GM12878 (cell line): ENCODE results near the gene FANCD2. TPM values are rescaled to one million over a fixed set of nuclear protein-coding genes. Genes with fewer than 3 reads are reported as not detected.

Source experiments
- ATAC-seq: fragments of 200-7000 bp; cut with Tn5 transposase; 3 replicates; pipeline ENCODE4 v1.9.1; 2020; ENCODE audit warnings: mild to moderate bottlenecking, moderate library complexity
- BruUV-seq: library from RNA; stranded (reverse); fragments of 400-500 nt; replicated peaks from 2 replicates; lab custom pipeline; 2021; lab: Mats Ljungman, UMichigan
- CTCF ChIA-PET: fragments of 300-600 bp; sonication (Branson Sonifier 250); formaldehyde crosslinking; extraction: SDS; loops from one replicate; lab custom pipeline; 2021; ENCODE audit warnings: inconsistent platforms; lab: Yijun Ruan, JAX
- POLR2A ChIA-PET: fragments of 350-600 bp; formaldehyde crosslinking; extraction: SDS; loops from one replicate; lab custom pipeline; 2021; ENCODE audit warnings: inconsistent platforms; lab: Charles Lee
- RAD21 ChIA-PET: fragments of 300-600 bp; sonication (Branson Sonifier 250); formaldehyde crosslinking; loops from one replicate; lab custom pipeline; 2023; ENCODE audit warnings: antibody characterized with exemption; ENCODE audit not compliant: unreplicated experiment; lab: Charles Lee
- SMC1A ChIA-PET: fragments of 300-600 bp; sonication (Branson Sonifier 250); formaldehyde crosslinking; loops from one replicate; lab custom pipeline; 2023; ENCODE audit not compliant: unreplicated experiment, uncharacterized antibody; lab: Charles Lee
- DNase-seq: peaks from one replicate; pipeline ENCODE4 v3.0.0-alpha.2; 2011; ENCODE audit warnings: low read depth, low spot score
- FAIRE-seq: peaks from 3 replicates; lab custom pipeline; 2011; peaks lifted over from hg19 to GRCh38; lab: Jason Lieb, UNC
- H2AFZ ChIP-seq: 2 replicates; pipeline ENCODE4 v1.6.0; 2011; ENCODE audit warnings: low read depth, low read length, control low read depth; ENCODE audit not compliant: control insufficient read depth
- H3K27ac ChIP-seq: 2 replicates; pipeline ENCODE4 v1.5.1; 2011; ENCODE audit warnings: control low read depth; ENCODE audit not compliant: control insufficient read depth, insufficient read depth
- H3K27me3 ChIP-seq, 2 experiments: replicated peaks in 1 of 2; 2 replicates each; pipeline versions ENCODE4 v1.6.0 to v1.6.1; 2011; ENCODE audit warnings: low read length in 1 of 2; ENCODE audit not compliant: control insufficient read depth in 2 of 2, insufficient read depth in 2 of 2
- H3K36me3 ChIP-seq, 2 experiments: 2 replicates each; pipeline ENCODE4 v1.5.1; 2011; ENCODE audit warnings: low read length in 1 of 2; ENCODE audit not compliant: control insufficient read depth in 2 of 2, insufficient read depth in 2 of 2
- H3K4me1 ChIP-seq: 2 replicates; pipeline ENCODE4 v1.6.1; 2011; ENCODE audit warnings: mild to moderate bottlenecking, low read length, moderate library complexity, mixed read lengths; ENCODE audit not compliant: control insufficient read depth, insufficient read depth
- H3K4me2 ChIP-seq: 2 replicates; pipeline ENCODE4 v1.6.0; 2011; ENCODE audit warnings: control low read depth; ENCODE audit not compliant: control insufficient read depth, insufficient read depth
- H3K4me3 ChIP-seq: fragments of 200-600 bp; sonication (generic); 2 replicates; pipeline ENCODE4 v1.5.1; 2016
- H3K79me2 ChIP-seq: 2 replicates; pipeline ENCODE4 v1.6.0; 2011; ENCODE audit warnings: low read length; ENCODE audit not compliant: control insufficient read depth, insufficient read depth
- H3K9ac ChIP-seq: 2 replicates; pipeline ENCODE4 v1.8.0; 2011; ENCODE audit warnings: low read length, control low read depth, mixed read lengths; ENCODE audit not compliant: control insufficient read depth, insufficient read depth
- H3K9me3 ChIP-seq: replicated peaks from 3 replicates; pipeline ENCODE4 v1.5.1; 2011; ENCODE audit warnings: mild to moderate bottlenecking, low read length; ENCODE audit not compliant: control insufficient read depth, insufficient read depth
- H4K20me1 ChIP-seq: 2 replicates; pipeline ENCODE4 v1.6.0; 2011; ENCODE audit not compliant: control insufficient read depth, insufficient read depth
- BCL11A ChIP-seq: IDR thresholded peaks from 2 replicates; pipeline ENCODE4 v1.6.1; 2011; ENCODE audit warnings: low read depth, low read length
- EP300 ChIP-seq, 2 experiments: fragments of 150-350 bp in 1 of 2; IDR thresholded peaks; 2 replicates each; pipeline ENCODE4 v1.6.1; 2011 to 2012; ENCODE audit warnings: low read depth in 2 of 2, low read length in 2 of 2, borderline replicate concordance in 1 of 2, improper control_type of control experiment in 1 of 2, inconsistent platforms in 1 of 2; ENCODE audit not compliant: control insufficient read depth in 1 of 2
- FOS ChIP-seq: IDR thresholded peaks from 3 replicates; pipeline ENCODE4 v1.6.1; 2011; ENCODE audit warnings: borderline replicate concordance; ENCODE audit not compliant: insufficient read length; ENCODE audit errors: extremely low read depth
- FOXK2 ChIP-seq: fragments of 450-650 bp; IDR thresholded peaks from 2 replicates; pipeline ENCODE4 v1.6.1; 2017; ENCODE audit warnings: mild to moderate bottlenecking, moderate library complexity
- MEF2A ChIP-seq: IDR thresholded peaks from 2 replicates; pipeline ENCODE4 v1.6.1; 2011; ENCODE audit warnings: low read depth, mild to moderate bottlenecking, low read length, moderate library complexity; ENCODE audit not compliant: insufficient read depth
- SMAD1 ChIP-seq: fragments of 450-650 bp; IDR thresholded peaks from 2 replicates; pipeline ENCODE4 v1.6.1; 2018; ENCODE audit warnings: mild to moderate bottlenecking, low read depth; ENCODE audit not compliant: partially characterized antibody
- STAT3 ChIP-seq: IDR thresholded peaks from 2 replicates; pipeline ENCODE4 v1.6.1; 2011; ENCODE audit warnings: low read depth, low read length, improper control_type of control experiment
- TCF12 ChIP-seq: IDR thresholded peaks from 2 replicates; pipeline ENCODE4 v1.6.1; 2011; ENCODE audit warnings: low read depth, mild to moderate bottlenecking, low read length
- WGBS: methylation state at CpG from one replicate; pipeline ENCODE4 v1.1.6; 2016; ENCODE audit warnings: low lambda C conversion rate; ENCODE audit not compliant: insufficient replicate concordance, insufficient coverage; ENCODE audit errors: missing lambda C conversion rate; 5-methylcytosine and 5-hydroxymethylcytosine counted together
- in situ Hi-C: fragments of 300-500 bp; cut with MboI; formaldehyde crosslinking; loops from 9 replicates; pipeline ENCODE4 v1.14.3; 2018; ENCODE audit warnings: mixed read lengths
- intact Hi-C: fragments of 100-400 bp; cut with micrococcal nuclease; formaldehyde crosslinking; loops from one replicate; pipeline ENCODE4 v1.14.2; 2022; ENCODE audit not compliant: unreplicated experiment
- polyA plus RNA-seq, 11 experiments: library from polyadenylated mRNA; depleted of rRNA in 4 of 11; unstranded in 6 of 11; stranded (reverse) in 5 of 11; fragments of >200 nt; fragmentation: Nextera tagmentation in 4 of 11; fragmentation: Illumina TruSeq in 1 of 11; extraction: Ambion mirVana in 4 of 11; extraction: Trizol in 1 of 11; gene quantifications; 1 replicate in 1 of 11; 2 replicates in 10 of 11; pipeline versions ENCODE4 v1.2.1 to v1.2.3, GENCODE V29; 2011 to 2016; ENCODE audit warnings: inconsistent platforms in 2 of 11, missing spikeins in 2 of 11, low read depth in 1 of 11
- total RNA-seq, 4 experiments: library from RNA; depleted of rRNA in 3 of 4; stranded (reverse); fragments of >200 nt in 3 of 4; fragmentation: Illumina TruSeq in 1 of 4; extraction: Trizol in 1 of 4; gene quantifications; 2 replicates each; pipeline versions ENCODE4 v1.2.1 to v1.2.3, GENCODE V29; 2013 to 2021
- TF ChIP-seq, protein P1 (sequence below): fragments of 450-650 bp; IDR thresholded peaks from 2 replicates; pipeline ENCODE4 v1.6.1; 2016; ENCODE audit warnings: mild to moderate bottlenecking
- TF ChIP-seq, protein P2 (sequence below): IDR thresholded peaks from 2 replicates; pipeline ENCODE4 v1.6.1; 2012; ENCODE audit warnings: low read depth, low read length, improper control_type of control experiment
- TF ChIP-seq, protein P3 (sequence below): IDR thresholded peaks from 2 replicates; pipeline ENCODE4 v1.6.1; 2012; ENCODE audit warnings: mild to moderate bottlenecking, low read depth, low read length

Gene FANCD2
- total and polyA plus RNA-seq, 10 of the 15 experiments (the other 5 are each of a cell fraction or from before 2014, with no cell fraction given): 37.9 to 72.8 (median 56.2) TPM

DNA sequence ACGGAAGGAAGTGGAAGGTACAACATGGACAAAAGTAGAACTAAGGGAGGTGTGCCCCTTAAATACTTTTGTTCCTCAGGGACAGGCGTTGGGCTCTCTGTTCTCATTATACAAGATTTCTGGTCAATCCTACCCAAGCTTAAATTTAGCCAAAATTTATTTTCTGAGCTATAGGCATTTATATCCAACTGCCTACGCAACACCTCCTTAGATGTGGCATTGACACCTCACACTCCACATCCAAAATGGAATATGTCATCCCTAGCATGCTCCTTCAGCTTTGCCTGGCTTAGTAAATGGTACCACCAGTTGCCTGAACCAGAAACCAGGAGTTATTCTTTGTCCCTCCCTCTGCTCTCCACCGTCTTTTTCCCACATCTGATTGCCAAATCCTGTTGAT, 55.6 kb downstream of the FANCD2 start (continued):
- TF ChIP-seq EP300 (IDR thresholded peaks at IDR 0.05; ENCODE audit: borderline replicate concordance in 1 of 2, control insufficient read depth in 1 of 2, low read depth in 2 of 2, low read length in 2 of 2): no peak

DNA sequence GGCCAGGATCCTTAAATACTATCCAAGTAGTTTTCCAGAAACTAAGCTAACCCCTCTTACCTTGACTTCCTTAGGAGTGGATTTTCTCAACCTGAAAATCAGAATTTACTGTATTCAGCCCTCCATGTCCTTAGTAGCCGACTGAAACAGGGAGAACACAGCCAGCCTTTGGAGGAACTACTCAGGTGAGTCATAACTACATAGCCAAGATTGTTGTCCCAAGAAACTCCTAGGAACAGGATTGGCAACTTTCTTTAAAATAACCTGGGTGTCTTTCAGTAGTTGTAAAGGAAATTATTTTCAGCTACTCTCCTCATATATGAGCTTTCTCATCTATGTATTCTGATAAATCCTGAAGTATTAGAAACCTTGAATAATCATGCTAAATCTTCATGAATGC, 59.5 kb downstream of the FANCD2 start:
- Histone ChIP-seq H3K4me1 (no peaks in the 10 kb centered on the region), H3K4me2 (no peak overlapping the region), H3K9ac (no peak overlapping the region), H3K79me2 (no peaks in the 10 kb centered on the region), H3K36me3 (peaks cover 6 to 7% of the 10 kb centered on the region in 2 experiments; a peak in 3 of 4 replicates), H3K27me3 (no peaks in the 10 kb centered on the region), H2AFZ (no peak overlapping the region), H3K27ac (no peak overlapping the region), H4K20me1 (no peaks in the 10 kb centered on the region), H3K9me3 (no peaks in the 10 kb centered on the region), H3K4me3 (no peak overlapping the region)
- intact Hi-C loops (no loop called here), in situ Hi-C loops (no loop called here)
- ChIA-PET SMC1A (interaction anchor here (1.2 kb wide), 1 partner anchor 207 kb away, joined by 3 read pairs; the partner anchor contains the start of gene GHRL), POLR2A (no interaction called here), CTCF (interaction anchor here (0.5 kb wide), 1 partner anchor 258 kb away, joined by 3 read pairs; no protein-coding TSS in a partner anchor), RAD21 (no interaction called here)
- no TSS peak for BruUV-seq
- no peak for TF ChIP-seq TCF12
- TF ChIP-seq FOS: no peak
- no peak for TF ChIP-seq SMAD1
- TF ChIP-seq, protein P1, sequence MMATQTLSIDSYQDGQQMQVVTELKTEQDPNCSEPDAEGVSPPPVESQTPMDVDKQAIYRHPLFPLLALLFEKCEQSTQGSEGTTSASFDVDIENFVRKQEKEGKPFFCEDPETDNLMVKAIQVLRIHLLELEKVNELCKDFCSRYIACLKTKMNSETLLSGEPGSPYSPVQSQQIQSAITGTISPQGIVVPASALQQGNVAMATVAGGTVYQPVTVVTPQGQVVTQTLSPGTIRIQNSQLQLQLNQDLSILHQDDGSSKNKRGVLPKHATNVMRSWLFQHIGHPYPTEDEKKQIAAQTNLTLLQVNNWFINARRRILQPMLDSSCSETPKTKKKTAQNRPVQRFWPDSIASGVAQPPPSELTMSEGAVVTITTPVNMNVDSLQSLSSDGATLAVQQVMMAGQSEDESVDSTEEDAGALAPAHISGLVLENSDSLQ: no peak
- TF ChIP-seq FOXK2: no peak
- TF ChIP-seq, protein P2, sequence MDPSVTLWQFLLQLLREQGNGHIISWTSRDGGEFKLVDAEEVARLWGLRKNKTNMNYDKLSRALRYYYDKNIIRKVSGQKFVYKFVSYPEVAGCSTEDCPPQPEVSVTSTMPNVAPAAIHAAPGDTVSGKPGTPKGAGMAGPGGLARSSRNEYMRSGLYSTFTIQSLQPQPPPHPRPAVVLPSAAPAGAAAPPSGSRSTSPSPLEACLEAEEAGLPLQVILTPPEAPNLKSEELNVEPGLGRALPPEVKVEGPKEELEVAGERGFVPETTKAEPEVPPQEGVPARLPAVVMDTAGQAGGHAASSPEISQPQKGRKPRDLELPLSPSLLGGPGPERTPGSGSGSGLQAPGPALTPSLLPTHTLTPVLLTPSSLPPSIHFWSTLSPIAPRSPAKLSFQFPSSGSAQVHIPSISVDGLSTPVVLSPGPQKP: no peak
- TF ChIP-seq BCL11A: no peak
- TF ChIP-seq STAT3: no peak
- TF ChIP-seq, protein P3, sequence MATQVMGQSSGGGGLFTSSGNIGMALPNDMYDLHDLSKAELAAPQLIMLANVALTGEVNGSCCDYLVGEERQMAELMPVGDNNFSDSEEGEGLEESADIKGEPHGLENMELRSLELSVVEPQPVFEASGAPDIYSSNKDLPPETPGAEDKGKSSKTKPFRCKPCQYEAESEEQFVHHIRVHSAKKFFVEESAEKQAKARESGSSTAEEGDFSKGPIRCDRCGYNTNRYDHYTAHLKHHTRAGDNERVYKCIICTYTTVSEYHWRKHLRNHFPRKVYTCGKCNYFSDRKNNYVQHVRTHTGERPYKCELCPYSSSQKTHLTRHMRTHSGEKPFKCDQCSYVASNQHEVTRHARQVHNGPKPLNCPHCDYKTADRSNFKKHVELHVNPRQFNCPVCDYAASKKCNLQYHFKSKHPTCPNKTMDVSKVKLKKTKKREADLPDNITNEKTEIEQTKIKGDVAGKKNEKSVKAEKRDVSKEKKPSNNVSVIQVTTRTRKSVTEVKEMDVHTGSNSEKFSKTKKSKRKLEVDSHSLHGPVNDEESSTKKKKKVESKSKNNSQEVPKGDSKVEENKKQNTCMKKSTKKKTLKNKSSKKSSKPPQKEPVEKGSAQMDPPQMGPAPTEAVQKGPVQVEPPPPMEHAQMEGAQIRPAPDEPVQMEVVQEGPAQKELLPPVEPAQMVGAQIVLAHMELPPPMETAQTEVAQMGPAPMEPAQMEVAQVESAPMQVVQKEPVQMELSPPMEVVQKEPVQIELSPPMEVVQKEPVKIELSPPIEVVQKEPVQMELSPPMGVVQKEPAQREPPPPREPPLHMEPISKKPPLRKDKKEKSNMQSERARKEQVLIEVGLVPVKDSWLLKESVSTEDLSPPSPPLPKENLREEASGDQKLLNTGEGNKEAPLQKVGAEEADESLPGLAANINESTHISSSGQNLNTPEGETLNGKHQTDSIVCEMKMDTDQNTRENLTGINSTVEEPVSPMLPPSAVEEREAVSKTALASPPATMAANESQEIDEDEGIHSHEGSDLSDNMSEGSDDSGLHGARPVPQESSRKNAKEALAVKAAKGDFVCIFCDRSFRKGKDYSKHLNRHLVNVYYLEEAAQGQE: no peak
- TF ChIP-seq MEF2A: no peak
- DNase-seq: no peak
- no peak for FAIRE-seq
- no peak for ATAC-seq
- 90% methylated on average over 1 of the region's 1 CpG for WGBS
